Cardiac fibroblast (primary cell): Measurements from ENCODE around the gene APLF.
A peak's percentile ranks its signal among the peaks of the same experiment; 100 is the strongest.
"Not testable (repeated sequence)": the region's sequence is repeated elsewhere in the genome, so short reads cannot be mapped to it uniquely, and the experiment has no call there.

ENCODE experiments used
- DNase-seq, 2 donors: peaks; one replicate each; pipeline versions ENCODE4 v3.0.0 to v3.0.0-alpha.2; 2010; ENCODE audit warnings: low read depth in 2 of 2
- H3K4me3 ChIP-seq, 2 donors: replicated peaks in 1 of 2; 1 replicate in 1 of 2; 2 replicates in 1 of 2; pipeline ENCODE4 v1.5.1; 2011; ENCODE audit warnings: low read depth in 2 of 2, low read length in 2 of 2, mild to moderate bottlenecking in 2 of 2, moderate library complexity in 1 of 2
- CTCF ChIP-seq: IDR thresholded peaks from one replicate; pipeline ENCODE4 v1.5.1; 2011; ENCODE audit warnings: low read depth, mild to moderate bottlenecking, low read length, inconsistent platforms

Gene APLF

GRCh38 chr2:68566362-68566761, 99.0 kb downstream of the APLF start:
- DNase-seq = no peak
- H3K4me3 ChIP-seq = no peak overlapping the region
- no peak for TF ChIP-seq CTCF

DNA sequence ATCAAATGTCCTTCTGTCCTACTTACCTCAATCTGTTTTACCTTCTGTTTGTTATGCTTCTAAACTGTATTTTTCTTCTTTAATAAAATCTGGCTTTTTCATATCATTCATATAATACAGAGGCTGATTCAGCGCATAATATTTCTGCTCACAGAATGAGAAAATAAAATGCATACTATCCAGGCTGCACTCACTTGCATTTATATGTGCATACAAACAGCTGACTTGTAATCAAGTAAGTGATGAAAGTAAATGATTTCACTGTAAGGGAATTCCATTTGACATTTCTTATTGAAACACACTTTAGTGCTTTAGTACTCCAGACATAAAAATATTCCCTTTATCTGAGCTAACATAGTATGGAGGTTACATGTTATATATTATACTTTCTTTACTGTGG, 100.7 kb downstream of the APLF start:
- no peak for TF ChIP-seq CTCF
- no peak for DNase-seq
- no peak overlapping the region for H3K4me3 ChIP-seq

DNA sequence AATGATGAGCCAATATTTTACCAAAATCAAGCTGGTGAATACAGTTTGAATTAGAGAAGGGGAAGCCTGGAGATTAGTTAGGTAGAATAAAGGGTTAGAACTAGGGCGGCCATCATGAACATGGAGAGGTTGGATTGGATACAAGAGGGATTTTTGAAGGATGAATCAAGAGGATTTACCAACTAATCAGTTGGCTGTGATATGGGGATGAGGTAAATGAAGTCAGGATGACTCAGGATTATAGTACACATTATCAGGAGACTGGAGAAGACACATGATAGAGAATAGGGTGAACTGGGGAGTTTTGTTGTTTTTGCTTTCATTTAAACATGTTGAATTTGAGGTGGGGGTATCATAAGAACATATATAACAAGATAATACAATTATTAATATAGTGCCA, 102.2 kb downstream of the APLF start:
- no peak for TF ChIP-seq CTCF
- DNase-seq = peak; percentile 39 to 61
- H3K4me3 ChIP-seq = no peak overlapping the region

DNA sequence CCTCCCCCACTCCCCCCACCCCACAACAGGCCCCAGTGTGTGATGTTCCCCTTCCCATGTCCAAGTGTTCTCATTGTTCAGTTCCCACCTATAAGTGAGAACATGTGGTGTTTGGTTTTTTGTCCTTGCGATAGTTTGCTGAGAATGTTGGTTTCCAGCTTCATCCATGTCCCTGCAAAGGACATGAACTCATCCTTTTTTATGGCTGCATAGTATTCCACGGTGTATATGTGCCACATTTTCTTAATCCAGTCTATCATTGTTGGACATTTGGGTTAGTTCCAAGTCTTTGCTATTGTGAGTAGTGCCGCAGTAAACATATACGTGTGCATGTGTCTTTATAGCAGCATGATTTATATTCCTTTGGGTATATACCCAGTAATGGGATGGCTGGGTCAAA, 103.0 kb downstream of the APLF start:
- not testable (repeated sequence) for DNase-seq

GRCh38 chr2:68574202-68574791, 106.9 kb downstream of the APLF start:
- no peak overlapping the region for H3K4me3 ChIP-seq
- TF ChIP-seq CTCF = no peak
- no peak for DNase-seq

More for the DNA sequence above, 103.0 kb downstream of the APLF start:
- not testable (repeated sequence) for H3K4me3 ChIP-seq

GRCh38 chr2:68577183-68577582, 109.8 kb downstream of the APLF start:
- DNase-seq = peak; percentile 23 to 43
- no peak for TF ChIP-seq CTCF
- no peak overlapping the region for H3K4me3 ChIP-seq

GRCh38 chr2:68579689-68580088, 112.3 kb downstream of the APLF start:
- no peak for DNase-seq
- H3K4me3 ChIP-seq = no peak overlapping the region
- TF ChIP-seq CTCF = no peak
